HG02840 (cell line): ENCODE data around the gene FBXO4.

ENCODE experiments used
- ATAC-seq: cut with Tn5 transposase; IDR thresholded peaks from one replicate; pipeline ENCODE4 v1.9.1; 2021; ENCODE audit warnings: mild to moderate bottlenecking, moderate library complexity, moderate number of reproducible peaks; ENCODE audit not compliant: unreplicated experiment, low FRiP score

FBXO4 gene

GRCh38 chr5:41924872-41925554, at the start of gene FBXO4:
TSS of gene FBXO4 (plus strand) at chr5:41925281. CDS start at chr5:41925310, 29 bp downstream.
- peak; percentile 91 for ATAC-seq

- no peak for ATAC-seq
Observed at GRCh38 chr5:41876678-41877077, 48.4 kb upstream of the FBXO4 start.

- ATAC-seq: no peak
Observed at GRCh38 chr5:41877408-41877807, 47.7 kb upstream of the FBXO4 start.

GRCh38 chr5:41878173-41878572, 46.9 kb upstream of the FBXO4 start:
- ATAC-seq: peak; percentile 45

- peak; percentile 73 for ATAC-seq
Observed at GRCh38 chr5:41878643-41879478, 46.2 kb upstream of the FBXO4 start.

- ATAC-seq: no peak
Observed at GRCh38 chr5:41882765-41883164, 42.3 kb upstream of the FBXO4 start.

- no peak for ATAC-seq
Observed at GRCh38 chr5:41883243-41883642, 41.8 kb upstream of the FBXO4 start.

GRCh38 chr5:41883936-41884335, 41.1 kb upstream of the FBXO4 start:
- no peak for ATAC-seq

GRCh38 chr5:41885286-41885685, 39.8 kb upstream of the FBXO4 start:
- no peak for ATAC-seq

- ATAC-seq: no peak
Observed at GRCh38 chr5:41891066-41891707, 33.9 kb upstream of the FBXO4 start.

GRCh38 chr5:41892031-41892430, 33.0 kb upstream of the FBXO4 start:
- no peak for ATAC-seq

GRCh38 chr5:41893074-41893851, 31.8 kb upstream of the FBXO4 start:
- ATAC-seq: no peak

- ATAC-seq: no peak
Observed at GRCh38 chr5:41896230-41896629, 28.9 kb upstream of the FBXO4 start.

GRCh38 chr5:41903382-41903891, 21.6 kb upstream of the FBXO4 start:
- ATAC-seq: no peak

GRCh38 chr5:41903892-41904799, 20.9 kb upstream of the FBXO4 start, which contains the start of gene RIMOC1:
TSS of gene RIMOC1 (plus strand) at chr5:41904344. CDS start at chr5:41904368, 24 bp downstream.
- ATAC-seq: peak; percentile 100

- no peak for ATAC-seq
Observed at GRCh38 chr5:41906151-41906550, 18.9 kb upstream of the FBXO4 start.

GRCh38 chr5:41908374-41909079, 16.6 kb upstream of the FBXO4 start:
- no peak for ATAC-seq

GRCh38 chr5:41918105-41918504, 7.0 kb upstream of the FBXO4 start:
- ATAC-seq: no peak

- no peak for ATAC-seq
Observed at GRCh38 chr5:41921166-41921565, 3.9 kb upstream of the FBXO4 start.
